Mucosa of stomach (tissue), 1 donor: ENCODE results near the gene ZNF524.

Source experiments
- H3K27me3 ChIP-seq: one replicate; pipeline ENCODE4 v1.7.0; 2013; ENCODE audit warnings: mild to moderate bottlenecking, low read length; ENCODE audit not compliant: control insufficient read depth, insufficient read depth
- H3K36me3 ChIP-seq: one replicate; pipeline ENCODE4 v1.7.0; 2013; ENCODE audit warnings: low read length; ENCODE audit not compliant: control insufficient read depth, insufficient read depth
- H3K4me1 ChIP-seq: one replicate; pipeline ENCODE4 v1.7.0; 2013; ENCODE audit warnings: mild to moderate bottlenecking, low read length; ENCODE audit not compliant: control insufficient read depth, insufficient read depth
- H3K4me3 ChIP-seq: one replicate; pipeline ENCODE4 v1.7.0; 2013; ENCODE audit warnings: low read length
- H3K9ac ChIP-seq: one replicate; pipeline ENCODE4 v1.7.0; 2013; ENCODE audit warnings: mild to moderate bottlenecking, low read length, moderate library complexity
- H3K9me3 ChIP-seq: one replicate; pipeline ENCODE4 v1.7.0; 2013; ENCODE audit warnings: mild to moderate bottlenecking, low read length, moderate library complexity; ENCODE audit not compliant: control insufficient read depth
- donor health status: Pancreatic carcinoma.

The ZNF524 gene

GRCh38 chr19:55633861-55634260 lies 33.8 kb downstream of the ZNF524 start:
- Histone ChIP-seq H3K36me3 (no peaks in the 10 kb centered on the region), H3K9me3 (no peaks in the 10 kb centered on the region), H3K4me3 (no peak overlapping the region), H3K9ac (no peak overlapping the region), H3K27me3 (no peaks in the 10 kb centered on the region), H3K4me1 (peaks cover 23% of the 10 kb centered on the region)

GRCh38 chr19:55635334-55635717 lies 35.2 kb downstream of the ZNF524 start:
- Histone ChIP-seq H3K4me1 (peaks cover 29% of the 10 kb centered on the region), H3K27me3 (no peaks in the 10 kb centered on the region), H3K9ac (peak overlapping the region; percentile 99), H3K9me3 (no peaks in the 10 kb centered on the region), H3K4me3 (peak overlapping the region; percentile 87), H3K36me3 (no peaks in the 10 kb centered on the region)

- Histone ChIP-seq H3K36me3 (no peaks in the 10 kb centered on the region), H3K4me3 (peak overlapping the region; percentile 87), H3K9ac (peak overlapping the region; percentile 99), H3K4me1 (peaks cover 34% of the 10 kb centered on the region), H3K27me3 (no peaks in the 10 kb centered on the region), H3K9me3 (no peaks in the 10 kb centered on the region)
Observed at GRCh38 chr19:55635856-55636440, 35.9 kb downstream of the ZNF524 start.

- peaks cover 36% of the 10 kb centered on the region for H3K4me1 ChIP-seq
- H3K9me3 ChIP-seq, result no peaks in the 10 kb centered on the region
- no peaks in the 10 kb centered on the region for H3K36me3 ChIP-seq
- no peak overlapping the region for H3K9ac ChIP-seq
- no peak overlapping the region for H3K4me3 ChIP-seq
- H3K27me3 ChIP-seq, result no peaks in the 10 kb centered on the region
Observed at GRCh38 chr19:55636723-55637122, 36.6 kb downstream of the ZNF524 start.

- Histone ChIP-seq H3K4me3 (no peak overlapping the region), H3K4me1 (peaks cover 37% of the 10 kb centered on the region), H3K9me3 (no peaks in the 10 kb centered on the region), H3K9ac (no peak overlapping the region), H3K36me3 (no peaks in the 10 kb centered on the region), H3K27me3 (no peaks in the 10 kb centered on the region)
Observed at GRCh38 chr19:55637534-55637933, 37.4 kb downstream of the ZNF524 start.

- Histone ChIP-seq H3K4me1 (peaks cover 46% of the 10 kb centered on the region), H3K36me3 (no peaks in the 10 kb centered on the region), H3K9me3 (no peaks in the 10 kb centered on the region), H3K4me3 (no peak overlapping the region), H3K27me3 (no peaks in the 10 kb centered on the region), H3K9ac (no peak overlapping the region)
Observed at GRCh38 chr19:55638864-55639359, 38.8 kb downstream of the ZNF524 start.

- H3K9ac ChIP-seq, result peak overlapping the region; percentile 78
- H3K27me3 ChIP-seq, result no peaks in the 10 kb centered on the region
- H3K9me3 ChIP-seq, result no peaks in the 10 kb centered on the region
- no peaks in the 10 kb centered on the region for H3K36me3 ChIP-seq
- H3K4me3 ChIP-seq, result peak overlapping the region; percentile 36
- H3K4me1 ChIP-seq, result peaks cover 55% of the 10 kb centered on the region
Observed at GRCh38 chr19:55640043-55640576, 40.0 kb downstream of the ZNF524 start.

- Histone ChIP-seq H3K4me3 (peak within 1 kb of the TSS; percentile 36), H3K9ac (peak within 1 kb of the TSS; percentile 78), H3K36me3 (no peaks in the 10 kb centered on the region), H3K9me3 (no peaks in the 10 kb centered on the region), H3K27me3 (no peaks in the 10 kb centered on the region), H3K4me1 (peaks cover 49% of the 10 kb centered on the region)
Observed at GRCh38 chr19:55640577-55641425, 40.7 kb downstream of the ZNF524 start, which contains the start of gene ZNF580. TSS of gene ZNF580 (plus strand) at chr19:55641002. CDS start at chr19:55642509, 1,507 bp downstream.

- H3K9ac ChIP-seq, result peak overlapping the region; percentile 78
- peaks cover 41% of the 10 kb centered on the region for H3K4me1 ChIP-seq
- H3K27me3 ChIP-seq, result no peaks in the 10 kb centered on the region
- H3K36me3 ChIP-seq, result no peaks in the 10 kb centered on the region
- no peaks in the 10 kb centered on the region for H3K9me3 ChIP-seq
- H3K4me3 ChIP-seq, result peak overlapping the region; percentile 36
Observed at GRCh38 chr19:55641426-55642152, 41.5 kb downstream of the ZNF524 start.

GRCh38 chr19:55642153-55643002 lies 42.3 kb downstream of the ZNF524 start:
- H3K36me3 ChIP-seq, result no peaks in the 10 kb centered on the region
- peaks cover 44% of the 10 kb centered on the region for H3K4me1 ChIP-seq

More at GRCh38 chr19:55642153-55643002, 42.3 kb downstream of the ZNF524 start:
- Histone ChIP-seq H3K27me3 (no peaks in the 10 kb centered on the region), H3K4me3 (no peak overlapping the region), H3K9ac (peak overlapping the region; percentile 50), H3K9me3 (no peaks in the 10 kb centered on the region)
